K562 (cell line): ENCODE results near the gene SAMD4A. TPM values are rescaled to one million over a fixed set of nuclear protein-coding genes. Genes with fewer than 3 reads are reported as not detected.

Experiments
- ATAC-seq: fragments of 200-7000 bp; cut with Tn5 transposase; 3 replicates; pipeline ENCODE4 v1.9.1; 2020; ENCODE audit warnings: moderate library complexity
- BruUV-seq: library from RNA; stranded (reverse); fragments of 400-500 nt; replicated peaks from 2 replicates; lab custom pipeline; 2021; lab: Mats Ljungman, UMichigan
- CTCF ChIA-PET: fragments of 300-600 bp; formaldehyde crosslinking; extraction: SDS; loops from one replicate; lab custom pipeline; 2021; ENCODE audit warnings: low intra/inter-chr PET ratio; lab: Yijun Ruan, JAX
- POLR2A ChIA-PET: fragments of 300-600, 350-650 bp; sonication (Branson Sonifier 250); formaldehyde crosslinking; extraction: SDS; loops from one replicate; lab custom pipeline; 2021; ENCODE audit warnings: antibody characterized with exemption, inconsistent platforms; lab: Yijun Ruan, JAX
- DNase-seq, 4 experiments: peaks; one replicate each; pipeline versions ENCODE4 v3.0.0 to v3.0.0-alpha.2; 2011 to 2018; ENCODE audit warnings: low spot score in 3 of 4, mixed read lengths in 3 of 4; ENCODE audit errors: extremely low read depth in 1 of 4
- FAIRE-seq: peaks from 2 replicates; lab custom pipeline; 2011; peaks lifted over from hg19 to GRCh38; lab: Jason Lieb, UNC
- H2AFZ ChIP-seq: 2 replicates; pipeline ENCODE4 v1.6.0; 2011; ENCODE audit warnings: low read depth, low read length, control low read depth, inconsistent platforms
- H3K27ac ChIP-seq: fragments of 200-600 bp; 3 replicates; pipeline ENCODE4 v1.8.0; 2011; ENCODE audit warnings: low read depth, mild to moderate bottlenecking, control low read depth, inconsistent platforms, low read length, moderate library complexity, mixed read lengths; ENCODE audit errors: extremely low read depth
- H3K27me3 ChIP-seq, 2 experiments: fragments of 300-600 bp in 1 of 2; 2 replicates in 1 of 2; 3 replicates in 1 of 2; pipeline versions ENCODE4 v1.6.0 to v1.8.0; 2011; ENCODE audit warnings: inconsistent platforms in 2 of 2, low read length in 2 of 2, mild to moderate bottlenecking in 1 of 2, mixed read lengths in 1 of 2, moderate library complexity in 1 of 2; ENCODE audit not compliant: control insufficient read depth in 2 of 2, insufficient read depth in 2 of 2
- H3K36me3 ChIP-seq: fragments of 300-600 bp; 3 replicates; pipeline ENCODE4 v1.8.0; 2011; ENCODE audit warnings: mild to moderate bottlenecking, low read length, inconsistent platforms; ENCODE audit not compliant: control insufficient read depth, insufficient read depth
- H3K4me1 ChIP-seq, 2 experiments: fragments of 200-600 bp in 1 of 2; replicated peaks in 1 of 2; 2 replicates in 1 of 2; 3 replicates in 1 of 2; pipeline versions ENCODE4 v1.5.1 to v1.8.0; 2011; ENCODE audit warnings: inconsistent platforms in 2 of 2, low read length in 2 of 2, mild to moderate bottlenecking in 1 of 2, mixed read lengths in 1 of 2, moderate library complexity in 1 of 2; ENCODE audit not compliant: control insufficient read depth in 2 of 2, insufficient read depth in 2 of 2
- H3K4me2 ChIP-seq: 2 replicates; pipeline ENCODE4 v1.6.1; 2011; ENCODE audit warnings: low read length, control low read depth, inconsistent platforms, mixed read lengths; ENCODE audit not compliant: insufficient read depth
- H3K4me3 ChIP-seq: fragments of 200-600 bp; sonication (generic), shearing (Covaris generic); 2 replicates; pipeline ENCODE4 v1.5.1; 2016; ENCODE audit warnings: control low read depth, inconsistent platforms
- H3K79me2 ChIP-seq: fragments of 200-600 bp; 3 replicates; pipeline ENCODE4 v1.8.0; 2011; ENCODE audit warnings: low read length, inconsistent platforms; ENCODE audit not compliant: control insufficient read depth, insufficient read depth
- H3K9ac ChIP-seq, 2 experiments: 2 replicates each; pipeline versions ENCODE4 v1.6.0 to v1.6.1; 2011; ENCODE audit warnings: low read depth in 2 of 2, low read length in 2 of 2, control low read depth in 1 of 2, inconsistent platforms in 1 of 2, mild to moderate bottlenecking in 1 of 2, mixed read lengths in 1 of 2; ENCODE audit not compliant: insufficient read depth in 1 of 2
- H3K9me1 ChIP-seq: one replicate; pipeline ENCODE4 v1.6.0; 2011; ENCODE audit warnings: inconsistent platforms, mild to moderate bottlenecking, low read length, moderate library complexity; ENCODE audit not compliant: control insufficient read depth, insufficient read depth
- H3K9me3 ChIP-seq: replicated peaks from 2 replicates; pipeline ENCODE4 v1.5.1; 2011; ENCODE audit warnings: low read depth, low read length, inconsistent platforms; ENCODE audit not compliant: control insufficient read depth, insufficient read depth
- H4K20me1 ChIP-seq: replicated peaks from 2 replicates; pipeline ENCODE4 v1.6.1; 2011; ENCODE audit warnings: low read length, inconsistent platforms, mixed read lengths; ENCODE audit not compliant: control insufficient read depth, insufficient read depth
- CC2D1A ChIP-seq: fragments of 450-650 bp; IDR thresholded peaks from 2 replicates; pipeline ENCODE4 v1.6.1; 2017; ENCODE audit warnings: mild to moderate bottlenecking
- CHD2 ChIP-seq: IDR thresholded peaks from 2 replicates; pipeline ENCODE4 v1.6.1; 2011; ENCODE audit warnings: low read depth, low read length
- HDAC3 ChIP-seq: fragments of 450-650 bp; IDR thresholded peaks from 2 replicates; pipeline ENCODE4 v1.6.1; 2018; ENCODE audit warnings: borderline replicate concordance, mild to moderate bottlenecking, moderate library complexity; ENCODE audit not compliant: partially characterized antibody
- ILK ChIP-seq: fragments of 450-650 bp; IDR thresholded peaks from 2 replicates; pipeline ENCODE4 v1.6.1; 2016; ENCODE audit warnings: missing genetic modification characterization, low read depth, mild to moderate bottlenecking, missing compliant biosample characterization, moderate library complexity, borderline replicate concordance
- MCM7 ChIP-seq, 2 experiments: fragments of 450-650 bp; IDR thresholded peaks; 2 replicates each; pipeline ENCODE4 v1.6.1; 2016 to 2018
- MECOM ChIP-seq: fragments of 250-450 bp; sonication (Bioruptor Pico); IDR thresholded peaks from 2 replicates; pipeline ENCODE4 v1.8.0; 2022; ENCODE audit warnings: inconsistent platforms
- MTF1 ChIP-seq: fragments of 250-450 bp; sonication (Bioruptor Pico); IDR thresholded peaks from 2 replicates; pipeline ENCODE4 v1.9.0; 2021; ENCODE audit warnings: moderate library complexity, mild to moderate bottlenecking, inconsistent platforms, borderline replicate concordance
- NEUROD1 ChIP-seq: fragments of 150-350 bp; IDR thresholded peaks from 2 replicates; pipeline ENCODE4 v1.6.1; 2014; ENCODE audit warnings: borderline replicate concordance, low read length, low read depth; ENCODE audit not compliant: partially characterized antibody
- NFATC3 ChIP-seq: fragments of 450-650 bp; IDR thresholded peaks from 2 replicates; pipeline ENCODE4 v1.6.1; 2017; ENCODE audit warnings: mild to moderate bottlenecking
- NUFIP1 ChIP-seq: fragments of 450-650 bp; IDR thresholded peaks from 2 replicates; pipeline ENCODE4 v1.6.1; 2018; ENCODE audit not compliant: partially characterized antibody
- SMARCA4 ChIP-seq: fragments of 450-650 bp; IDR thresholded peaks from 2 replicates; pipeline ENCODE4 v1.6.1; 2016
- TAF7 ChIP-seq: fragments of 450-650 bp; IDR thresholded peaks from 2 replicates; pipeline ENCODE4 v1.6.1; 2016; ENCODE audit warnings: missing genetic modification characterization, missing compliant biosample characterization
- WHSC1 ChIP-seq: IDR thresholded peaks from one replicate; pipeline ENCODE4 v1.6.1; 2012; ENCODE audit warnings: low read length, control low read depth, inconsistent platforms
- ZFPM2 ChIP-seq: fragments of 250-450 bp; sonication (Bioruptor Pico); IDR thresholded peaks from 2 replicates; pipeline ENCODE4 v1.5.1; 2022; ENCODE audit warnings: mild to moderate bottlenecking
- ZKSCAN1 ChIP-seq: fragments of 150-350 bp; IDR thresholded peaks from 2 replicates; pipeline ENCODE4 v1.6.1; 2016; ENCODE audit warnings: low read depth, low read length
- ZNF347 ChIP-seq: fragments of 450-650 bp; formaldehyde crosslinking; IDR thresholded peaks from 2 replicates; pipeline ENCODE4 v1.4.0; 2020; ENCODE audit warnings: low read depth, mild to moderate bottlenecking, moderate library complexity
- ZNF77 ChIP-seq: fragments of 250-450 bp; sonication (Bioruptor Pico); IDR thresholded peaks from 2 replicates; pipeline ENCODE4 v1.5.0; 2020
- ZNF79 ChIP-seq: fragments of 250-450 bp; sonication (Bioruptor Pico); IDR thresholded peaks from 2 replicates; pipeline ENCODE4 v1.4.0; 2020; ENCODE audit warnings: low read depth, mild to moderate bottlenecking, moderate library complexity
- WGBS: fragments of 100-300 bp; shearing (Covaris generic); methylation state at CpG from one replicate; pipeline ENCODE4 v1.1.6; 2016; ENCODE audit warnings: low coverage, mixed read lengths; ENCODE audit not compliant: insufficient coverage; ENCODE audit errors: missing lambda C conversion rate; 5-methylcytosine and 5-hydroxymethylcytosine counted together
- in situ Hi-C: fragments of 300-500 bp; cut with MboI; formaldehyde crosslinking; loops from 4 replicates; pipeline ENCODE4 v1.15.0; 2018; ENCODE audit warnings: inconsistent platforms, mixed read lengths
- intact Hi-C: fragments of 100-400 bp; cut with micrococcal nuclease; formaldehyde crosslinking; loops from 2 replicates; pipeline ENCODE4 v1.14.2; 2022
- polyA plus RNA-seq, 8 experiments: library from polyadenylated mRNA; depleted of rRNA in 4 of 8; stranded (reverse) in 5 of 8; unstranded in 3 of 8; fragments of >200 nt; fragmentation: Nextera tagmentation in 2 of 8; fragmentation: Illumina TruSeq in 1 of 8; extraction: Ambion mirVana in 2 of 8; extraction: Trizol in 1 of 8; gene quantifications; 2 replicates each; pipeline versions ENCODE4 v1.2.1 to v1.2.3, GENCODE V29; 2011 to 2014; ENCODE audit warnings: inconsistent platforms in 1 of 8, missing spikeins in 1 of 8
- total RNA-seq, 7 experiments: library from RNA; depleted of rRNA in 6 of 7; stranded (reverse); fragments of >200 nt in 6 of 7; fragmentation: Illumina TruSeq in 2 of 7; extraction: Trizol in 2 of 7; gene quantifications; 2 replicates each; pipeline versions ENCODE4 v1.2.1 to v1.2.3, GENCODE V29; 2011 to 2021; ENCODE audit warnings: low replicate concordance in 1 of 7
- TF ChIP-seq, protein P1 (sequence below): fragments of 450-650 bp; IDR thresholded peaks from 2 replicates; pipeline ENCODE4 v1.6.1; 2018; ENCODE audit not compliant: partially characterized antibody
- TF ChIP-seq, protein P2 (sequence below), 2 experiments: fragments of 200-800 bp in 1 of 2; sonication (Bioruptor generic) in 1 of 2; sonication (generic) in 1 of 2; formaldehyde crosslinking in 1 of 2; IDR thresholded peaks in 1 of 2; conservative IDR thresholded peaks in 1 of 2; 2 replicates each; pipeline versions ENCODE4 v1.5.0 to v1.6.1; 2016 to 2020; ENCODE audit warnings: missing compliant biosample characterization in 1 of 2, missing genetic modification characterization in 1 of 2, missing genetic modification reagents in 1 of 2

SAMD4A gene
- total and polyA plus RNA-seq, 9 of the 15 experiments (the other 6 are each of a cell fraction or from before 2014, with no cell fraction given), result 0.66 to 6.8 (median 3.3) TPM

DNA sequence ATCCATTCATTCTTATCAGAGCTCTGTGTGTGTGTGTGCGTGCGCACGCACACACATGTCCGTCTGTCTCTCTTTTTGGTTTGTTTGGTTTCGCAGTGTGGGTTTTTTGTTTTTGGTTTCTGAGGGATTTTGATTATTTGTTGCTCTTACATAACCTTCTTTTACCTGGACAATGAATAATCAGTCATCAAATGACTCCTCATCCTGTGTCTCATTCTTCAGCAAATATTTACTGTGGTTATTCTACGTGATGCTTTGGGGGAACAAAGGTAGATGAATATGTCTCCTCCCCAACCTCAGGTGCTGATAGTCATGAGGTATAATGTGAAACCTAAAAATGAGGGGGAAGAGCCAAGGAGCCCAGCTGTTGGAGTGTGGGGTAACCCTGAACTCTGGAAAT is 92.4 kb downstream of the SAMD4A start (continued):
- TF ChIP-seq MTF1 (no peak), WHSC1 (no peak), TAF7 (tag) (no peak), CC2D1A (no peak), ZNF77 (CRISPR knock-in tag) (no peak), SMARCA4 (no peak), CHD2 (no peak)
- TF ChIP-seq, protein P1, sequence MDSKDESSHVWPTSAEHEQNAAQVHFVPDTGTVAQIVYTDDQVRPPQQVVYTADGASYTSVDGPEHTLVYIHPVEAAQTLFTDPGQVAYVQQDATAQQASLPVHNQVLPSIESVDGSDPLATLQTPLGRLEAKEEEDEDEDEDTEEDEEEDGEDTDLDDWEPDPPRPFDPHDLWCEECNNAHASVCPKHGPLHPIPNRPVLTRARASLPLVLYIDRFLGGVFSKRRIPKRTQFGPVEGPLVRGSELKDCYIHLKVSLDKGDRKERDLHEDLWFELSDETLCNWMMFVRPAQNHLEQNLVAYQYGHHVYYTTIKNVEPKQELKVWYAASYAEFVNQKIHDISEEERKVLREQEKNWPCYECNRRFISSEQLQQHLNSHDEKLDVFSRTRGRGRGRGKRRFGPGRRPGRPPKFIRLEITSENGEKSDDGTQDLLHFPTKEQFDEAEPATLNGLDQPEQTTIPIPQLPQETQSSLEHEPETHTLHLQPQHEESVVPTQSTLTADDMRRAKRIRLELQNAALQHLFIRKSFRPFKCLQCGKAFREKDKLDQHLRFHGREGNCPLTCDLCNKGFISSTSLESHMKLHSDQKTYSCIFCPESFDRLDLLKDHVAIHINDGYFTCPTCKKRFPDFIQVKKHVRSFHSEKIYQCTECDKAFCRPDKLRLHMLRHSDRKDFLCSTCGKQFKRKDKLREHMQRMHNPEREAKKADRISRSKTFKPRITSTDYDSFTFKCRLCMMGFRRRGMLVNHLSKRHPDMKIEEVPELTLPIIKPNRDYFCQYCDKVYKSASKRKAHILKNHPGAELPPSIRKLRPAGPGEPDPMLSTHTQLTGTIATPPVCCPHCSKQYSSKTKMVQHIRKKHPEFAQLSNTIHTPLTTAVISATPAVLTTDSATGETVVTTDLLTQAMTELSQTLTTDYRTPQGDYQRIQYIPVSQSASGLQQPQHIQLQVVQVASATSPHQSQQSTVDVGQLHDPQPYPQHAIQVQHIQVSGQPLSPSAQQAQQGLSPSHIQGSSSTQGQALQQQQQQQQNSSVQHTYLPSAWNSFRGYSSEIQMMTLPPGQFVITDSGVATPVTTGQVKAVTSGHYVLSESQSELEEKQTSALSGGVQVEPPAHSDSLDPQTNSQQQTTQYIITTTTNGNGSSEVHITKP, result no peak

DNA sequence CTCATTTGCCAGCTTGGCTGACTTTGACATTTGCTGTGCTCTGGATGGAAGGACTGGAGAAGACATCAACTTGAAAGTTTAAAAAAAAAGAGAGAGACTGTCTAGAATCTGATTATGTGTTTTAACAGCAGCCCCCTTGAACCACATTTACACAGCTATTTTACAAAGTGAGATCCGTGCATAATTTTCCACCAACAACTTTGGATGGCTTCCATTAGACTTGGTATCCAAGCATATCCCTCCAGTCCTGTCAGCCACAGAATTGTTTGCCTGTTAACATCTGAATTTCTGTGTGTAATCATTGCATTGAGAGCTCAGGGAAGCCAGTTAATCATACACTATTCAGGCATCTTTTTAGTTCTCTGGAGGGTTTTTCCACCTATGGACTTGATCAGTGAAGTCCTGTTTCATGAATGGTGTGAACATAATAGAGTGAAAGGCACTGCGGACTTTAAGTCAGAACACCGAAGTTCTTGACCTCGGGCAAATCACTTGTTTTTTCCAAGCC is 93.7 kb downstream of the SAMD4A start:
- Histone ChIP-seq H3K9me3 (no peaks in the 10 kb centered on the region), H3K4me3 (no peak overlapping the region), H3K27ac (no peak overlapping the region), H4K20me1 (no peaks in the 10 kb centered on the region), H3K4me2 (no peak overlapping the region), H3K36me3 (no peaks in the 10 kb centered on the region), H3K27me3 (no peaks in the 10 kb centered on the region), H3K4me1 (no peaks in the 10 kb centered on the region; a peak in 1 of 5 replicates), H3K9me1 (no peaks in the 10 kb centered on the region), H3K9ac (no peak overlapping the region), H2AFZ (no peak overlapping the region), H3K79me2 (no peaks in the 10 kb centered on the region)
- FAIRE-seq (no peak), ATAC-seq (no peak), DNase-seq (no peak)
- ChIA-PET CTCF (no interaction called here), POLR2A (no interaction called here)
- BruUV-seq, result no TSS peak
- in situ Hi-C loops (no loop called here), intact Hi-C loops (no loop called here)
- 67% methylated on average over 4 of the region's 4 CpGs for WGBS
- TF ChIP-seq NFATC3, result no peak
- no peak for TF ChIP-seq NEUROD1
- no peak for TF ChIP-seq HDAC3
- TF ChIP-seq ZNF347, result no peak
- TF ChIP-seq MCM7 (IDR thresholded peaks at IDR 0.05), result no peak
- no peak for TF ChIP-seq ZKSCAN1
- no peak for TF ChIP-seq MECOM (CRISPR knock-in tag)
- no peak for TF ChIP-seq ILK (tag)
- no peak for TF ChIP-seq ZFPM2 (CRISPR knock-in tag)
- no peak for TF ChIP-seq NUFIP1
- TF ChIP-seq, protein P2, sequence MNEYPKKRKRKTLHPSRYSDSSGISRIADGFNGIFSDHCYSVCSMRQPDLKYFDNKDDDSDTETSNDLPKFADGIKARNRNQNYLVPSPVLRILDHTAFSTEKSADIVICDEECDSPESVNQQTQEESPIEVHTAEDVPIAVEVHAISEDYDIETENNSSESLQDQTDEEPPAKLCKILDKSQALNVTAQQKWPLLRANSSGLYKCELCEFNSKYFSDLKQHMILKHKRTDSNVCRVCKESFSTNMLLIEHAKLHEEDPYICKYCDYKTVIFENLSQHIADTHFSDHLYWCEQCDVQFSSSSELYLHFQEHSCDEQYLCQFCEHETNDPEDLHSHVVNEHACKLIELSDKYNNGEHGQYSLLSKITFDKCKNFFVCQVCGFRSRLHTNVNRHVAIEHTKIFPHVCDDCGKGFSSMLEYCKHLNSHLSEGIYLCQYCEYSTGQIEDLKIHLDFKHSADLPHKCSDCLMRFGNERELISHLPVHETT (CRISPR knock-in tag; conservative IDR thresholded peaks at IDR 0.05 in 1 of 2, IDR thresholded peaks at IDR 0.05 in 1 of 2), result no peak
- TF ChIP-seq ZNF79 (CRISPR knock-in tag), result no peak
